Karpas-422 (cell line): ENCODE data around the gene SNAP29. TPM values are rescaled to one million over a fixed set of nuclear protein-coding genes. Genes with fewer than 3 reads are reported as not detected.
"Not testable (repeated sequence)": the region's sequence is repeated elsewhere in the genome, so short reads cannot be mapped to it uniquely, and the experiment has no call there.

Experiments
- DNase-seq: peaks from one replicate; pipeline ENCODE4 v3.0.0-alpha.2; 2015
- H2AFZ ChIP-seq: fragments of 200-600 bp; sonication (generic); 2 replicates; pipeline ENCODE4 v1.6.1; 2014; ENCODE audit warnings: antibody characterized with exemption, low read length, mixed read lengths
- H3K27ac ChIP-seq: fragments of 200-600 bp; sonication (generic); 2 replicates; pipeline ENCODE4 v1.5.1; 2014; ENCODE audit warnings: mild to moderate bottlenecking, low read length, moderate library complexity
- H3K27me3 ChIP-seq: fragments of 200-600 bp; sonication (generic); 2 replicates; pipeline ENCODE4 v1.6.1; 2014; ENCODE audit warnings: low read length, mixed read lengths
- H3K36me3 ChIP-seq: fragments of 200-600 bp; sonication (generic); 2 replicates; pipeline ENCODE4 v1.6.1; 2014; ENCODE audit warnings: low read length, mixed read lengths; ENCODE audit not compliant: insufficient read depth
- H3K4me1 ChIP-seq: fragments of 200-600 bp; sonication (generic); 2 replicates; pipeline ENCODE4 v1.6.1; 2014; ENCODE audit warnings: mild to moderate bottlenecking, low read length, mixed read lengths
- H3K4me2 ChIP-seq: fragments of 200-600 bp; sonication (generic); 2 replicates; pipeline ENCODE4 v1.6.1; 2014; ENCODE audit warnings: low read length, low read depth, mild to moderate bottlenecking; ENCODE audit not compliant: poor library complexity, severe bottlenecking
- H3K4me3 ChIP-seq: fragments of 200-600 bp; sonication (generic); 2 replicates; pipeline ENCODE4 v1.5.1; 2014; ENCODE audit warnings: mild to moderate bottlenecking, antibody characterized with exemption, low read length, mixed read lengths
- H3K79me2 ChIP-seq: fragments of 200-600 bp; sonication (generic); 2 replicates; pipeline ENCODE4 v1.6.1; 2014; ENCODE audit warnings: mild to moderate bottlenecking, low read length, mixed read lengths
- H3K9ac ChIP-seq: fragments of 200-600 bp; sonication (generic); 2 replicates; pipeline ENCODE4 v1.6.0; 2014; ENCODE audit warnings: low read length
- H3K9me2 ChIP-seq: fragments of 200-600 bp; sonication (generic), shearing (Covaris generic); replicated peaks from 2 replicates; pipeline ENCODE4 v1.6.0; 2014; ENCODE audit warnings: mild to moderate bottlenecking, low read length, moderate library complexity; ENCODE audit not compliant: insufficient read depth
- H3K9me3 ChIP-seq: fragments of 300-700, 200-600 bp; sonication (generic); 2 replicates; pipeline ENCODE4 v1.6.1; 2014; ENCODE audit warnings: low read length, mixed read lengths
- H4K20me1 ChIP-seq: fragments of 200-600 bp; sonication (generic); 2 replicates; pipeline ENCODE4 v1.6.1; 2014; ENCODE audit warnings: mild to moderate bottlenecking, antibody characterized with exemption, low read length, low read depth; ENCODE audit not compliant: insufficient read depth
- total RNA-seq: library from RNA; depleted of rRNA; stranded (reverse); fragments of >200 nt; shearing (Covaris generic); gene quantifications from 2 replicates; pipeline ENCODE4 v1.2.3, GENCODE V29; 2014; ENCODE audit warnings: low replicate concordance; rRNA removed

Gene SNAP29
- total RNA-seq, 1 experiment from 2014 or later: 17.4 TPM

GRCh38 chr22:20937794-20938671 lies 79.2 kb downstream of the SNAP29 start:
- peaks cover 65% of the 10 kb centered on the region for H4K20me1 ChIP-seq
- H3K79me2 ChIP-seq: peaks cover 97% of the 10 kb centered on the region
- no peak for DNase-seq
- H3K9ac ChIP-seq: no peak overlapping the region
- H2AFZ ChIP-seq: no peak overlapping the region
- peaks cover 18% of the 10 kb centered on the region for H3K36me3 ChIP-seq
- H3K4me3 ChIP-seq: no peak overlapping the region
- H3K27ac ChIP-seq: no peak overlapping the region
- H3K9me2 ChIP-seq: no peaks in the 10 kb centered on the region
- peaks cover 11% of the 10 kb centered on the region for H3K4me1 ChIP-seq
- no peak overlapping the region for H3K4me2 ChIP-seq
- no peaks in the 10 kb centered on the region for H3K27me3 ChIP-seq
- no peaks in the 10 kb centered on the region for H3K9me3 ChIP-seq

GRCh38 chr22:20939457-20940185 lies 80.8 kb downstream of the SNAP29 start:
- H3K36me3 ChIP-seq: peaks cover 12% of the 10 kb centered on the region
- H3K9ac ChIP-seq, DNase-seq, H3K4me3 ChIP-seq, H3K27me3 ChIP-seq, H3K9me3 ChIP-seq, H3K4me2 ChIP-seq, H3K27ac ChIP-seq, H3K9me2 ChIP-seq, H2AFZ ChIP-seq: not testable (repeated sequence)
- peaks cover 11% of the 10 kb centered on the region for H3K4me1 ChIP-seq
- peaks cover 98% of the 10 kb centered on the region for H3K79me2 ChIP-seq
- peaks cover 65% of the 10 kb centered on the region for H4K20me1 ChIP-seq

GRCh38 chr22:20940186-20940651 lies 81.4 kb downstream of the SNAP29 start:
- H3K9me2 ChIP-seq: no peaks in the 10 kb centered on the region
- no peak overlapping the region for H3K4me2 ChIP-seq
- H3K9ac ChIP-seq: no peak overlapping the region
- H2AFZ ChIP-seq: no peak overlapping the region
- H3K36me3 ChIP-seq: peaks cover 12% of the 10 kb centered on the region
- no peaks in the 10 kb centered on the region for H3K9me3 ChIP-seq
- peaks cover 11% of the 10 kb centered on the region for H3K4me1 ChIP-seq
- H4K20me1 ChIP-seq: peaks cover 68% of the 10 kb centered on the region
- no peak overlapping the region for H3K4me3 ChIP-seq
- peaks cover 98% of the 10 kb centered on the region for H3K79me2 ChIP-seq
- no peak overlapping the region for H3K27ac ChIP-seq
- DNase-seq: no peak
- no peaks in the 10 kb centered on the region for H3K27me3 ChIP-seq

Other genes with a start within 250 kb of the SNAP29 start
- gene SERPIND1, start 84.9 kb upstream of the SNAP29 start, total RNA-seq: not detected in 2 replicates
- 66.1 and 80.7 TPM in 2 replicates for gene PI4KA, start 196 bp upstream of the SNAP29 start, total RNA-seq
- gene CRKL, start 58.4 kb downstream of the SNAP29 start, total RNA-seq: 42.0 and 58.4 TPM in 2 replicates
- 0.40 TPM in 1 of 2 replicates, not detected in the other for gene AIFM3, start 108.2 kb downstream of the SNAP29 start, total RNA-seq
- gene LZTR1, start 123.3 kb downstream of the SNAP29 start, total RNA-seq: 22.4 and 48.8 TPM in 2 replicates
- gene THAP7, start 143.1 kb downstream of the SNAP29 start, total RNA-seq: 33.7 and 43.9 TPM in 2 replicates
- gene P2RX6, start 156.2 kb downstream of the SNAP29 start, total RNA-seq: 1.6 and 2.0 TPM in 2 replicates
- not detected in 2 replicates for gene SLC7A4, start 173.6 kb downstream of the SNAP29 start, total RNA-seq
- not detected in 2 replicates for gene LRRC74B, start 186.9 kb downstream of the SNAP29 start, total RNA-seq